ENCODE data around the gene AP2A2.

The AP2A2 gene

DNA sequence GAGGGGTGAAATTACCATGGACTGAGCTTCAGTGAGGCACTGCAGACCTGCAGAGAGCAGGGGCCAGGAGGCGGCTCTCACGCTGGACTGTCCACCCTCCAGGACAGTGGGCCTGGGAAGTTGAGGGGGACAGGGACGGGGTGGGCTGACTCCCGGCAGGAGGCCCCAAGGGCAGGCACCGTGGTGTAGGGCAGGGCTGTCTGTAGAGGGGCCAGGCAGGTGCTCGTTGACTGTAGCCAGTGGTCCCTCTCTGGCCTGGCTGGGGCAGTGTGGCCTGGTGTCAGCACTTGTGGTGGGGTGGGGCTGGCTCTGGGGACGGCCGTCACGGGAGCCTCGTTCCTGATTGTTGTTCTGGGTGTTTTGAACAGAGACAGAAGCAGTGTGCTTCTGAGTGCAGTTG, 64.4 kb downstream of the AP2A2 start:
- Histone ChIP-seq H3K36me3 (replicated peaks in 1 of 2; ENCODE audit: control insufficient read depth in 2 of 2, insufficient read depth in 2 of 2, low read length in 2 of 2) (peaks cover 61 to 85% of the 10 kb centered on the region in 2 donors), H2BK5ac (ENCODE audit: low read length) (no peak overlapping the region)
- no CpG with 5 or more reads among the region's 10 CpGs for WGBS, 2 donors (ENCODE audit: extremely low coverage in 2 of 2, insufficient read length in 2 of 2, insufficient replicate concordance in 1 of 2)

DNA sequence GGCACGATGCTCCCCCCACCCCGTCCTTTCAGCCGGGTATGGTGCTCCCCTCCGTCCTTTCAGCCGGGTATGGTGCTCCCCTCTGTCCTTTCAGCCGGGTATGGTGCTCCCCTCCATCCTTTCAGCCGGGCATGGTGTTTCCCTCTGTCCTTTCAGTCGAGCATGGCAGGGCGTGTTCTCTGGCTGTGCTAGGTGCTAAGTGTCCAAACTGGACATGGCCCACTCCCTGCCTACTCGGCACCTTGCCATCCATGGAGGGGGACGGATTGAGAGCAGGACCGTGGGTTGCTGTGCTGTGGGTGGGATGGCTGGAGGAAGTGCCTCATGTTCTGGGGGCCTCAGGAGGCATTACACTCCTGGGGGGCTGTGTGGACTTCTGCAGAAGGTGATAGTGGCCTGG, 65.4 kb downstream of the AP2A2 start:
- Histone ChIP-seq H4K91ac (ENCODE audit: low read depth, low read length, poor library complexity) (no peak overlapping the region), H3K9me3 (replicated peaks in 1 of 2; ENCODE audit: control insufficient read depth in 2 of 2, insufficient read depth in 1 of 2, low read depth in 1 of 2, low read length in 2 of 2) (no peaks in the 10 kb centered on the region), H2BK5ac (ENCODE audit: low read length) (peak overlapping the region; percentile 42), H2BK15ac (ENCODE audit: low read length) (no peak overlapping the region), H2BK120ac (ENCODE audit: low read depth, low read length) (no peak overlapping the region), H3K4me1 (ENCODE audit: control insufficient read depth in 2 of 2, insufficient read depth in 1 of 2, low read depth in 1 of 2, low read length in 2 of 2) (peaks cover 3 to 4% of the 10 kb centered on the region in 2 donors), H3K27ac (replicated peaks; ENCODE audit: low read length) (no peak overlapping the region), H3K36me3 (replicated peaks in 1 of 2; ENCODE audit: control insufficient read depth in 2 of 2, insufficient read depth in 2 of 2, low read length in 2 of 2) (peaks cover 53 to 78% of the 10 kb centered on the region in 2 donors), H2BK12ac (ENCODE audit: low read length) (no peak overlapping the region), H2AFZ (ENCODE audit: low read length) (no peak overlapping the region), H3K9ac (ENCODE audit: low read depth, low read length, poor library complexity) (peak overlapping the region; percentile 63), H3K79me1 (ENCODE audit: low read depth, low read length) (peaks cover 15% of the 10 kb centered on the region), H3K4ac (ENCODE audit: low read length) (no peak overlapping the region), H3K14ac (ENCODE audit: low read length) (peak overlapping the region; percentile 5), H3K23ac (ENCODE audit: low read depth, low read length, poor library complexity) (peak overlapping the region; percentile 52), H3K4me3 (ENCODE audit: low read length in 2 of 2) (no peak overlapping the region), H4K8ac (ENCODE audit: low read depth, low read length) (no peak overlapping the region), H2AK5ac (ENCODE audit: low read depth, low read length) (no peak overlapping the region), H3K4me2 (ENCODE audit: insufficient read depth, low read length, poor library complexity, severe bottlenecking) (no peak overlapping the region), H3K27me3 (ENCODE audit: control insufficient read depth in 3 of 3, insufficient read depth in 3 of 3, low read depth in 1 of 3, low read length in 3 of 3) (no peaks in the 10 kb centered on the region), H3K18ac (ENCODE audit: low read length) (no peak overlapping the region)
- no peak for DNase-seq (ENCODE audit: low spot score)
- no CpG with 5 or more reads among the region's 12 CpGs for WGBS, 2 donors (ENCODE audit: extremely low coverage in 2 of 2, insufficient read length in 2 of 2, insufficient replicate concordance in 1 of 2)

More for the DNA sequence above, 64.4 kb downstream of the AP2A2 start:
- no peak for DNase-seq (ENCODE audit: low spot score)
- no peak overlapping the region for H3K4me2 ChIP-seq (ENCODE audit: insufficient read depth, low read length, poor library complexity, severe bottlenecking)
- no peak overlapping the region for H3K9ac ChIP-seq (ENCODE audit: low read depth, low read length, poor library complexity)
- H3K23ac ChIP-seq (ENCODE audit: low read depth, low read length, poor library complexity): no peak overlapping the region
- no peaks in the 10 kb centered on the region for H3K9me3 ChIP-seq (replicated peaks in 1 of 2; ENCODE audit: control insufficient read depth in 2 of 2, insufficient read depth in 1 of 2, low read depth in 1 of 2, low read length in 2 of 2)
- no peak overlapping the region for H3K4ac ChIP-seq (ENCODE audit: low read length)
- no peak overlapping the region for H4K91ac ChIP-seq (ENCODE audit: low read depth, low read length, poor library complexity)
- H3K4me1 ChIP-seq (ENCODE audit: control insufficient read depth in 2 of 2, insufficient read depth in 1 of 2, low read depth in 1 of 2, low read length in 2 of 2): no peaks in the 10 kb centered on the region
- no peak overlapping the region for H2BK15ac ChIP-seq (ENCODE audit: low read length)
- H4K8ac ChIP-seq (ENCODE audit: low read depth, low read length): peak overlapping the region; percentile 48
- peaks cover 15% of the 10 kb centered on the region for H3K79me1 ChIP-seq (ENCODE audit: low read depth, low read length)
- H2BK12ac ChIP-seq (ENCODE audit: low read length): no peak overlapping the region
- peak overlapping the region in 1 of 2 donors; percentile 43 for H3K4me3 ChIP-seq (ENCODE audit: low read length in 2 of 2)
- H3K18ac ChIP-seq (ENCODE audit: low read length): no peak overlapping the region
- no peak overlapping the region for H2AFZ ChIP-seq (ENCODE audit: low read length)
- no peak overlapping the region for H2BK120ac ChIP-seq (ENCODE audit: low read depth, low read length)
- H2AK5ac ChIP-seq (ENCODE audit: low read depth, low read length): no peak overlapping the region
- H3K27me3 ChIP-seq (ENCODE audit: control insufficient read depth in 3 of 3, insufficient read depth in 3 of 3, low read depth in 1 of 3, low read length in 3 of 3): no peaks in the 10 kb centered on the region
- no peak overlapping the region for H3K27ac ChIP-seq (replicated peaks; ENCODE audit: low read length)
- H3K14ac ChIP-seq (ENCODE audit: low read length): no peak overlapping the region

DNA sequence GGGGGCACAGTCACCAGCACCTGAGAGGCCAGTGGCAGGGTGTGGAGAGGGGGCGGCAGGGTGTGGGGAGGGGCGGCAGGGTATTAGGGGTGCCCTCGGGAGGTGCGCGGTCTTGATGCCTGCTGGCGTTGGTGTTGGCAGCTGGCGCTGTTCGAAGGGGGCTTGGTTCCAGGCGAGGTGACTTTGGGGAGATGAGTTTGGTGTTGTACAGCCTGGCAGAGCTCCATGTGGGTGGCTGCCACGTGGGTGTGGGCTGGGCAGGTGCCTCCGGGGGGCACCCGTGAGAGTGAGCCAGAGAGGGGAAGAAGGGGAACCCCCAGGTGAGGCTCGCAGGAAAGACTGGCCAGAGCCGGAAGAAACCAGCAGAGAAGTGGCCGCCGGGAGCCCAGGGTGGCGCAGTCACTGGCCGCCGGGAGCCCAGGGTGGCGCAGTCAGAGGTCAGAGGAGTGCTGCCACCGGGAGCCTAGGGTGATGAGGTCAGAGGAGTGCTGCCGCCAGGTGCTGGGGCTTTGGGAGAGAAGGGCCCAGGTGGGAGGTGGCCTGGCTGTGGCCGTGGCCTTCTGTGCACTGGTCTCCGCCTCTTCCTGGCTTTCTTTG, 66.1 kb downstream of the AP2A2 start:
- no peak overlapping the region for H2BK120ac ChIP-seq (ENCODE audit: low read depth, low read length)
- H2BK15ac ChIP-seq (ENCODE audit: low read length): no peak overlapping the region
- no peak overlapping the region for H3K27ac ChIP-seq (replicated peaks; ENCODE audit: low read length)
- peaks cover 11% of the 10 kb centered on the region for H3K79me1 ChIP-seq (ENCODE audit: low read depth, low read length)
- H4K91ac ChIP-seq (ENCODE audit: low read depth, low read length, poor library complexity): no peak overlapping the region
- no peak overlapping the region for H3K4me3 ChIP-seq (ENCODE audit: low read length in 2 of 2)
- H2BK5ac ChIP-seq (ENCODE audit: low read length): peak overlapping the region; percentile 42
- no peaks in the 10 kb centered on the region for H3K27me3 ChIP-seq (ENCODE audit: control insufficient read depth in 3 of 3, insufficient read depth in 3 of 3, low read depth in 1 of 3, low read length in 3 of 3)
- H3K4me2 ChIP-seq (ENCODE audit: insufficient read depth, low read length, poor library complexity, severe bottlenecking): no peak overlapping the region
- no peak overlapping the region for H3K18ac ChIP-seq (ENCODE audit: low read length)
- no peaks in the 10 kb centered on the region for H3K9me3 ChIP-seq (replicated peaks in 1 of 2; ENCODE audit: control insufficient read depth in 2 of 2, insufficient read depth in 1 of 2, low read depth in 1 of 2, low read length in 2 of 2)
- H2AFZ ChIP-seq (ENCODE audit: low read length): no peak overlapping the region
- DNase-seq (ENCODE audit: low spot score): no peak
- no peak overlapping the region for H3K23ac ChIP-seq (ENCODE audit: low read depth, low read length, poor library complexity)
- no peak overlapping the region for H3K4ac ChIP-seq (ENCODE audit: low read length)
- no peak overlapping the region for H4K8ac ChIP-seq (ENCODE audit: low read depth, low read length)
- H2BK12ac ChIP-seq (ENCODE audit: low read length): no peak overlapping the region
- no peak overlapping the region for H2AK5ac ChIP-seq (ENCODE audit: low read depth, low read length)
- no peak overlapping the region for H3K14ac ChIP-seq (ENCODE audit: low read length)
- peaks cover 47 to 75% of the 10 kb centered on the region in 2 donors for H3K36me3 ChIP-seq (replicated peaks in 1 of 2; ENCODE audit: control insufficient read depth in 2 of 2, insufficient read depth in 2 of 2, low read length in 2 of 2)
- peaks cover 3 to 7% of the 10 kb centered on the region in 2 donors for H3K4me1 ChIP-seq (ENCODE audit: control insufficient read depth in 2 of 2, insufficient read depth in 1 of 2, low read depth in 1 of 2, low read length in 2 of 2)
- peak overlapping the region; percentile 16 for H3K9ac ChIP-seq (ENCODE audit: low read depth, low read length, poor library complexity)
- no CpG with 5 or more reads among the region's 24 CpGs for WGBS, 2 donors (ENCODE audit: extremely low coverage in 2 of 2, insufficient read length in 2 of 2, insufficient replicate concordance in 1 of 2)

DNA sequence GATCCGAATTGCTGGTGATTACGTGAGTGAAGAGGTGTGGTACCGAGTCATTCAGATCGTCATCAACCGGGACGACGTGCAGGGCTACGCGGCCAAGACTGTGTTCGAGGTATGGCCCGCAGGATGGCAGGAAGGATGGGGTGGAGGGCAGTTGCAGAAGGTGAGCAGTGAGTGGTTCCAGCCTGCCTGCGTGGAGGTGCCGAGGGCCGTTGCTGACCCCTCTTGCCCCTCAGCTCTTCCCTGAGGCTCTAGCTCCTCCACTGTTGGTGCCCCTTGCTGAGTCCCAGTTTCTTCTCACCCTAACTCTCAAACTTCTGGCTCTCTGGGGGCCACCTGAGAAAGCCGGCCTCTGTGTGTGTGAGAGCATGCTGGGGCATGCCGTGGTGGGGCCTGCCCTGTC, 66.9 kb downstream of the AP2A2 start:
- H4K91ac ChIP-seq (ENCODE audit: low read depth, low read length, poor library complexity): no peak overlapping the region
- H2AFZ ChIP-seq (ENCODE audit: low read length): no peak overlapping the region
- peak overlapping the region; percentile 68 for H3K23ac ChIP-seq (ENCODE audit: low read depth, low read length, poor library complexity)
- H3K36me3 ChIP-seq (replicated peaks in 1 of 2; ENCODE audit: control insufficient read depth in 2 of 2, insufficient read depth in 2 of 2, low read length in 2 of 2): peaks cover 50 to 75% of the 10 kb centered on the region in 2 donors
- no peaks in the 10 kb centered on the region for H3K9me3 ChIP-seq (replicated peaks in 1 of 2; ENCODE audit: control insufficient read depth in 2 of 2, insufficient read depth in 1 of 2, low read depth in 1 of 2, low read length in 2 of 2)
- H3K4me2 ChIP-seq (ENCODE audit: insufficient read depth, low read length, poor library complexity, severe bottlenecking): no peak overlapping the region
- no peak overlapping the region for H4K8ac ChIP-seq (ENCODE audit: low read depth, low read length)
- no peak overlapping the region for H3K4me3 ChIP-seq (ENCODE audit: low read length in 2 of 2)
- peaks cover 9% of the 10 kb centered on the region for H3K79me1 ChIP-seq (ENCODE audit: low read depth, low read length)
- DNase-seq (ENCODE audit: low spot score): no peak
- no peak overlapping the region for H2AK5ac ChIP-seq (ENCODE audit: low read depth, low read length)
- WGBS, 2 donors (ENCODE audit: extremely low coverage in 2 of 2, insufficient read length in 2 of 2, insufficient replicate concordance in 1 of 2): no CpG with 5 or more reads among the region's 16 CpGs
- H2BK120ac ChIP-seq (ENCODE audit: low read depth, low read length): no peak overlapping the region
- H3K18ac ChIP-seq (ENCODE audit: low read length): no peak overlapping the region
- no peak overlapping the region for H3K14ac ChIP-seq (ENCODE audit: low read length)
- no peak overlapping the region for H2BK5ac ChIP-seq (ENCODE audit: low read length)
- no peak overlapping the region for H2BK12ac ChIP-seq (ENCODE audit: low read length)
- no peak overlapping the region for H3K9ac ChIP-seq (ENCODE audit: low read depth, low read length, poor library complexity)
- H3K4ac ChIP-seq (ENCODE audit: low read length): no peak overlapping the region
- peaks cover 3 to 7% of the 10 kb centered on the region in 2 donors for H3K4me1 ChIP-seq (ENCODE audit: control insufficient read depth in 2 of 2, insufficient read depth in 1 of 2, low read depth in 1 of 2, low read length in 2 of 2)
- no peaks in the 10 kb centered on the region for H3K27me3 ChIP-seq (ENCODE audit: control insufficient read depth in 3 of 3, insufficient read depth in 3 of 3, low read depth in 1 of 3, low read length in 3 of 3)
- H3K27ac ChIP-seq (replicated peaks; ENCODE audit: low read length): no peak overlapping the region
- no peak overlapping the region for H2BK15ac ChIP-seq (ENCODE audit: low read length)
